IPS-18a (cell line): ENCODE measurements around the gene KIAA0930.

Experiments used
- H3K27ac ChIP-seq: one replicate; pipeline ENCODE4 v1.5.1; 2013; ENCODE audit warnings: low read length
- H3K27me3 ChIP-seq: one replicate; pipeline ENCODE4 v1.6.1; 2013; ENCODE audit warnings: mild to moderate bottlenecking, low read length; ENCODE audit not compliant: control insufficient read depth, insufficient read depth
- H3K36me3 ChIP-seq: one replicate; pipeline ENCODE4 v1.6.1; 2013; ENCODE audit warnings: low read depth, low read length; ENCODE audit not compliant: control insufficient read depth
- H3K4me1 ChIP-seq: one replicate; pipeline ENCODE4 v1.6.1; 2013; ENCODE audit warnings: low read depth, low read length; ENCODE audit not compliant: control insufficient read depth
- H3K4me3 ChIP-seq: one replicate; pipeline ENCODE4 v1.5.1; 2013; ENCODE audit warnings: low read length
- H3K9ac ChIP-seq: one replicate; pipeline ENCODE4 v1.6.1; 2013; ENCODE audit warnings: mild to moderate bottlenecking, low read length, moderate library complexity
- H3K9me3 ChIP-seq: one replicate; pipeline ENCODE4 v1.6.1; 2013; ENCODE audit warnings: low read depth, low read length; ENCODE audit not compliant: control insufficient read depth

KIAA0930 gene

GRCh38 chr22:45202333-45203149, 38.2 kb downstream of the KIAA0930 start:
- no peak overlapping the region for H3K27ac ChIP-seq

GRCh38 chr22:45201678-45202332, 38.9 kb downstream of the KIAA0930 start:
- H3K9ac ChIP-seq, result no peak overlapping the region
- no peak overlapping the region for H3K27ac ChIP-seq
- no peaks in the 10 kb centered on the region for H3K9me3 ChIP-seq
- no peaks in the 10 kb centered on the region for H3K4me1 ChIP-seq
- H3K27me3 ChIP-seq, result no peaks in the 10 kb centered on the region
- H3K4me3 ChIP-seq, result no peak overlapping the region
- H3K36me3 ChIP-seq, result no peaks in the 10 kb centered on the region

More at GRCh38 chr22:45202333-45203149, 38.2 kb downstream of the KIAA0930 start:
- Histone ChIP-seq H3K9ac (no peak overlapping the region), H3K9me3 (no peaks in the 10 kb centered on the region), H3K27me3 (no peaks in the 10 kb centered on the region), H3K4me3 (no peak overlapping the region), H3K36me3 (no peaks in the 10 kb centered on the region), H3K4me1 (no peaks in the 10 kb centered on the region)

- Histone ChIP-seq H3K9me3 (no peaks in the 10 kb centered on the region), H3K9ac (no peak overlapping the region), H3K4me3 (no peak overlapping the region), H3K36me3 (no peaks in the 10 kb centered on the region), H3K27ac (no peak overlapping the region), H3K27me3 (no peaks in the 10 kb centered on the region), H3K4me1 (no peaks in the 10 kb centered on the region)
Observed at GRCh38 chr22:45200860-45201511, 39.7 kb downstream of the KIAA0930 start.

GRCh38 chr22:45200230-45200629, 40.5 kb downstream of the KIAA0930 start:
- no peaks in the 10 kb centered on the region for H3K4me1 ChIP-seq
- no peak overlapping the region for H3K9ac ChIP-seq
- H3K27ac ChIP-seq, result no peak overlapping the region
- no peaks in the 10 kb centered on the region for H3K36me3 ChIP-seq
- H3K4me3 ChIP-seq, result no peak overlapping the region
- no peaks in the 10 kb centered on the region for H3K27me3 ChIP-seq
- H3K9me3 ChIP-seq, result no peaks in the 10 kb centered on the region

GRCh38 chr22:45199723-45200122, 41.0 kb downstream of the KIAA0930 start:
- Histone ChIP-seq H3K27ac (no peak overlapping the region), H3K9ac (no peak overlapping the region), H3K4me3 (no peak overlapping the region), H3K4me1 (no peaks in the 10 kb centered on the region), H3K27me3 (no peaks in the 10 kb centered on the region), H3K36me3 (no peaks in the 10 kb centered on the region), H3K9me3 (no peaks in the 10 kb centered on the region)

- Histone ChIP-seq H3K9ac (no peak overlapping the region), H3K27ac (no peak overlapping the region), H3K36me3 (no peaks in the 10 kb centered on the region), H3K4me3 (no peak overlapping the region), H3K9me3 (no peaks in the 10 kb centered on the region), H3K27me3 (no peaks in the 10 kb centered on the region), H3K4me1 (peaks cover 1% of the 10 kb centered on the region)
Observed at GRCh38 chr22:45198463-45198795, 42.3 kb downstream of the KIAA0930 start.

GRCh38 chr22:45197606-45198462, 42.9 kb downstream of the KIAA0930 start:
- no peaks in the 10 kb centered on the region for H3K36me3 ChIP-seq
- no peak overlapping the region for H3K9ac ChIP-seq
- H3K27me3 ChIP-seq, result no peaks in the 10 kb centered on the region
- no peak overlapping the region for H3K4me3 ChIP-seq
- H3K27ac ChIP-seq, result no peak overlapping the region
- no peaks in the 10 kb centered on the region for H3K9me3 ChIP-seq
- H3K4me1 ChIP-seq, result peaks cover 7% of the 10 kb centered on the region

GRCh38 chr22:45196926-45197605, 43.6 kb downstream of the KIAA0930 start:
- no peak overlapping the region for H3K9ac ChIP-seq
- no peak overlapping the region for H3K27ac ChIP-seq
- H3K36me3 ChIP-seq, result no peaks in the 10 kb centered on the region
- H3K27me3 ChIP-seq, result no peaks in the 10 kb centered on the region
- H3K4me1 ChIP-seq, result peaks cover 12% of the 10 kb centered on the region
- no peaks in the 10 kb centered on the region for H3K9me3 ChIP-seq
- no peak overlapping the region for H3K4me3 ChIP-seq

- Histone ChIP-seq H3K4me3 (no peak overlapping the region), H3K36me3 (no peaks in the 10 kb centered on the region), H3K27ac (no peak overlapping the region), H3K27me3 (no peaks in the 10 kb centered on the region), H3K9ac (no peak overlapping the region), H3K9me3 (no peaks in the 10 kb centered on the region), H3K4me1 (peaks cover 16% of the 10 kb centered on the region)
Observed at GRCh38 chr22:45196308-45196707, 44.4 kb downstream of the KIAA0930 start.

GRCh38 chr22:45195616-45196015, 45.1 kb downstream of the KIAA0930 start:
- no peak overlapping the region for H3K4me3 ChIP-seq
- H3K4me1 ChIP-seq, result peaks cover 16% of the 10 kb centered on the region
- no peak overlapping the region for H3K9ac ChIP-seq
- no peak overlapping the region for H3K27ac ChIP-seq
- H3K36me3 ChIP-seq, result no peaks in the 10 kb centered on the region
- H3K27me3 ChIP-seq, result no peaks in the 10 kb centered on the region
- no peaks in the 10 kb centered on the region for H3K9me3 ChIP-seq

- Histone ChIP-seq H3K27me3 (no peaks in the 10 kb centered on the region), H3K9me3 (no peaks in the 10 kb centered on the region), H3K4me3 (no peak overlapping the region), H3K4me1 (peaks cover 16% of the 10 kb centered on the region), H3K9ac (no peak overlapping the region), H3K36me3 (no peaks in the 10 kb centered on the region), H3K27ac (no peak overlapping the region)
Observed at GRCh38 chr22:45194686-45195085, 46.0 kb downstream of the KIAA0930 start.
